Subcutaneous abdominal adipose tissue (tissue), 5 donors: Measurements from ENCODE around the gene C2CD3.

ENCODE experiments used
- H3K27ac ChIP-seq: one replicate; pipeline ENCODE4 v1.7.0; 2013; ENCODE audit warnings: low read depth, mild to moderate bottlenecking, inconsistent platforms, low read length, moderate library complexity
- H3K27me3 ChIP-seq, 5 donors: one replicate each; pipeline ENCODE4 v1.7.0; 2013; ENCODE audit warnings: low read length in 5 of 5, inconsistent platforms in 1 of 5; ENCODE audit not compliant: control insufficient read depth in 5 of 5, insufficient read depth in 4 of 5
- H3K36me3 ChIP-seq, 5 donors: one replicate each; pipeline ENCODE4 v1.7.0; 2013; ENCODE audit warnings: low read length in 5 of 5; ENCODE audit not compliant: control insufficient read depth in 5 of 5, insufficient read depth in 5 of 5
- H3K4me1 ChIP-seq, 5 donors: one replicate each; pipeline ENCODE4 v1.7.0; 2013; ENCODE audit warnings: low read length in 5 of 5, mild to moderate bottlenecking in 3 of 5, moderate library complexity in 1 of 5; ENCODE audit not compliant: control insufficient read depth in 5 of 5, insufficient read depth in 5 of 5
- H3K4me3 ChIP-seq, 5 donors: one replicate each; pipeline ENCODE4 v1.7.0; 2013; ENCODE audit warnings: low read length in 5 of 5, low read depth in 1 of 5
- H3K9ac ChIP-seq, 5 donors: one replicate each; pipeline ENCODE4 v1.7.0; 2013; ENCODE audit warnings: low read length in 5 of 5, mild to moderate bottlenecking in 4 of 5, moderate library complexity in 3 of 5
- H3K9me3 ChIP-seq, 5 donors: one replicate each; pipeline ENCODE4 v1.7.0; 2013; ENCODE audit warnings: low read length in 5 of 5; ENCODE audit not compliant: control insufficient read depth in 5 of 5
- donor health status: healthy.
- donor health status: healthy.
- donor health status: healthy.
- donor health status: healthy.
- donor health status: healthy.

C2CD3 gene

DNA sequence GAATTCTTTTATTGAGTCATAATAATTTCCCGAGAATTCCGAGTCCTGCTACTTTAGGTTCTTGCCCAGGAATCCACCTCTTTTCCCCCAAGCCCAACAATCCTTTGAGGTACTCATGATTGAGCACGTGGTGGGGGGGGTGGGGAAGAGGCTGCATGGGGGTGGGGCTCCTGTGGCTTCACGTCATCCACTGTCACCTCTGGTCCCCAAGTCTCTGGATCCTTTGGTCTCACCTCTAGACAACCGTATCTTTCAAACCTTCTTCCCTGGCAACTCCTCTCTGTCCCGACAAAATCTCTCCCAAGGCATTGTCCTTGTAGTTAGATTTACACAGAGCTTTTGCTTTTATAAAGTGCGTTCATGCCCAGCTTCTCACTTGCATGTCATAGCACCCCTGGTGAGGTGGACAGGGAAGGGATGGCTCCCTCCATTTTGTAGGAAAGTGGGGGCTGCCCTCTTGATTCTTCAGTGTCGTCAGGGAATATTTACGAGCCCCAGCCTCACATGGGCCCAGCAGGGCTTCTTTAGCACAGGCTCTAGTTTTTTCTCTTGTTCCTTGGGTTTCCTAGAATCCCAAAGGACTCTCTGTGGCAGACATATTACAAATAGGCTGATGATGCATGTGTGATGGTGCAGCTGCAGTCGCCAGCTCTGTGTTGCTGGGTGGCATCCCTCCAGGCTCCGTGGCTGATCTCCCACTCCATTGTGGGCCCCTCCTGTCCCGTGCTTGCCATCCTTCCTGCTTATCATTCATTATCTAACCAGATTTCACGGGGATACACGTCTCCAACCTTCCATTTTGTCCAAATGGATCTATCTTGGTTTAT lies 170.3 kb downstream of the C2CD3 start:
- Histone ChIP-seq H3K36me3 (peaks cover 0 to 33% (median 12%) of the 10 kb centered on the region in 5 donors), H3K4me3 (no peak overlapping the region), H3K9ac (no peak overlapping the region), H3K4me1 (peaks cover 3 to 22% (median 14%) of the 10 kb centered on the region in 5 donors), H3K9me3 (no peaks in the 10 kb centered on the region), H3K27me3 (no peaks in the 10 kb centered on the region), H3K27ac (no peak overlapping the region)

DNA sequence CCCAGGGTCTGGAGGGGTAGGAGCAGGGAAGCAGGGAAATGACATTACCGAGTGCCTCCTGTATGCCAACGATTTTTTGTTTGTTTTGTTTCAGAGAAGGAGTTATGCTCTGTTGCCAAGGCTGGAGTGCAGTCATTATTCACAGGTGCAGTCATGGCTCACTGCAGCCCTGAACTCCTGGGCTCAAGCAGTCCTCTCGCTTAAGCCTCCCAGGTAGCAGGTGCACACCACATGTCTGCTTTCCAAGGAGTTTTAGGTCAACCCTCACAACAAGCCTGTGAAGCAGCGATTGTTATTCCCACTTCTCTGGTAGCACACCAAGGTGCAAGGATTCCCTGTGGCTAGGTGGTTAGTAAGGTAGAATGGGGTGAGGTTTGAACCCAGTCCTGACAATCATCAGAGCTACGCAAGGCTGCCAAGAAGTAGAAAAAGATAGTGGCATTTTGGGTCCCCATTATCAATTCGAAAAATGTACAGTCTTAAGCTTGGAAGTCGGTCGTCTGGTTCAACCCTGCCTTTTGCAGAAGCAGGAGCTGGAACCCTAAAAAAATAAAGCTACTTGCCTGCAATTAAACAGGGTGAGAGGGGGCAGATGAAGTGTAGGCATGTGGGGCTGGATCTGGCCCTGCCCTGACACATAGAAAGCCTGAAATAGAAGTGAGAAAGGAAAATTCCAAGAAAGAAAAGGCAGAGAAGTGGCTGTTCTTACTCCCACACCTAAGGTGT lies 171.1 kb downstream of the C2CD3 start:
- peaks cover 0 to 30% (median 12%) of the 10 kb centered on the region in 5 donors for H3K36me3 ChIP-seq
- no peak overlapping the region for H3K4me3 ChIP-seq
- H3K27ac ChIP-seq = no peak overlapping the region
- no peak overlapping the region for H3K9ac ChIP-seq
- H3K27me3 ChIP-seq = no peaks in the 10 kb centered on the region
- H3K4me1 ChIP-seq = peaks cover 3 to 16% (median 10%) of the 10 kb centered on the region in 5 donors
- H3K9me3 ChIP-seq = no peaks in the 10 kb centered on the region

DNA sequence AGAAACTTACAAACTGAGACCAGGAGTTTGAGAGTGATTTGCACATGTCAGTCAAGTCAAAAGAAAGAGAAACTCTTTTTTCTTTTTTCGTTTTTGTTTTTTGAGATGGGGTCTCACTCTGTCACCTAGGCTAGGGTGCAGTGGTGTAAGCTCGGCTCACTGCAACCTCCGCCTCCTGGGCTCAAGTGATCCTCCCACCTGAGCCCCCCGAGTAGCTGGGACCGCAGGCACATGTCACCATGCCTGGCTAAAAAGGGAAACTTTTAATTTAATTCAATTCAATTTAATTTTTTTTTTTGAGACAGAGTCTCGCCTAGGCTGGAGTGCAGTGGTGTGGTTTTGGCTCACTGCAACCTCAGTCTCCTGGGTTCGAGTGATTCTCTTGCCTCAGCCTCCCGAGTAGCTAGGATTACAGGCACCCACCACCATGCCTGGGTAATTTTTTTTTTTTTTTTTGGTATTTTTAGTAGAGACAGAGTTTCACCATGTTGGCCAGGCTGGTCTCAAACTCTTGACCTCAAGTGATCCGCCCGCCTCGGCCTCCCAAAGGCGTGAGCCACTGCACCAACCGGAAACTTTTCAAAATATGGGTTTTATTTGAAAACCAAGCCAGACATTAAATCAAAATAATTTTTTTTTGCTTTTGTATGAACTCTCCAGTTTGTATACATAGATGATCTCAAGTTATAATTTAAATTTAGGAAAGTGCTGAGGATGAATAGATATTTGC lies 171.8 kb downstream of the C2CD3 start:
- Histone ChIP-seq H3K27me3 (no peaks in the 10 kb centered on the region), H3K9me3 (no peaks in the 10 kb centered on the region), H3K4me3 (no peak overlapping the region), H3K36me3 (peaks cover 0 to 26% (median 10%) of the 10 kb centered on the region in 5 donors), H3K4me1 (peaks cover under 1 to 9% (median 2%) of the 10 kb centered on the region in 5 donors), H3K27ac (no peak overlapping the region), H3K9ac (no peak overlapping the region)

DNA sequence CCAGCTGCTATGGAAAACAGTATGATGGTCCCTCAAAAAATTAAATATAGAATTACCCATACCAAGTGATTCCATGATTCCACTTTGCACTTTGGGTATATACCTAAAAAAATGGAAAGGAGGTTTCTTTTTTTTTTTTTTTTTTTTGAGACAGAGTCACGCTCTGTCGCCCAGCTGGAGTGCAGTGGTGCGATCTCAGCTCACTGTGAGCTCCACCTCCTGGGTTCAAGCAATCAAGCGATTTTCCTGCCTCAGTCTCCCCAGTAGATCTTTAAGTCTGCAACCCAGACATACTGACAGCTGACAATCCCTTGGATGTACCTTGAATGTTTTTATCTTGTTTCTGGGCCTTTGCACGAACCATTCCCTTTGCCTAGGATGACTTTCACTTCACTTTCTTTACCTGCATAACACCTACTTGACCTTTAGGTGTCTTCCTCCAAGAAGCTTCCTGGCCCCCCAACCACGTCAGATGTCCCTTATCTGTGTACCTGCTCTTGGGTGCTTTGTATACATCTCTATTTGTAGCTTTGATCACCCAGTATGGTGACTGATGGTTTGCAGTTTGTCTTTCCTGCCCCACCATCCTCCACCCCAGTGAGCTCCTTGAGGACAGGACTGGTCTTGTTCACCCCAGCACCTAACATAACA lies 173.6 kb downstream of the C2CD3 start:
- Histone ChIP-seq H3K4me1 (peaks cover 0 to 4% (median 0%) of the 10 kb centered on the region in 5 donors), H3K27ac (no peak overlapping the region)

DNA sequence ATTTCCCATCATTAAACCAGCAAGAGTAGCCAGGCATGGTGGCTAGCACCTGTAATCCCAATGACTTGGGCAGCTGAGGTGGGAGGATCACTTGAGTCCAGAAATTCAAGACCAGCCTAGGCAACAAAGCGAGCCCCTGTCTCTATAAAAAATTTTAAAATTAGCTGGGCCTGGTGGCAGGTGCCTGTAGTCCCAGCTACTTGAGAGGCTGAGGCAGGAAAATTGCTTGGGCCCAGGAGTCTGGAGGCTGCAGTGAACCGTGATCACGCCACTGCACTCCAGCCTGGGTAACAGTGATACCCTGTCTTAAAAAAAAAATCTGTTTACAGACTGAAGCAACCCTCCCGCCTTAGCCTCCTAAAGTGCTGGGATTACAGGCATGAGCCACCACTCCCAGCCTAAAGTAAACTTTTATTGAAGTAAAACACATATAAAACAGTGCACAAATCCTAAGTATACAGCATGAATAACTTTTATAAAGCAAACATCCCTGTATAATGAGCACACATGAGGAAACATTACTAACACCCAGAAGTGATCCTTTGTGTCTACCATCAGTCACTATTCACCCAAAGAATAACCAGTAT lies 174.5 kb downstream of the C2CD3 start:
- Histone ChIP-seq H3K27ac (no peak overlapping the region), H3K9ac (no peak overlapping the region), H3K9me3 (no peaks in the 10 kb centered on the region), H3K4me3 (no peak overlapping the region), H3K36me3 (peaks cover 0 to 4% (median 2%) of the 10 kb centered on the region in 5 donors), H3K27me3 (no peaks in the 10 kb centered on the region), H3K4me1 (peaks cover 0 to 3% (median 0%) of the 10 kb centered on the region in 5 donors)

More for the DNA sequence above, 173.6 kb downstream of the C2CD3 start:
- peaks cover 0 to 9% (median 4%) of the 10 kb centered on the region in 5 donors for H3K36me3 ChIP-seq
- H3K4me3 ChIP-seq = no peak overlapping the region
- no peaks in the 10 kb centered on the region for H3K27me3 ChIP-seq
- no peak overlapping the region for H3K9ac ChIP-seq
- H3K9me3 ChIP-seq = no peaks in the 10 kb centered on the region

DNA sequence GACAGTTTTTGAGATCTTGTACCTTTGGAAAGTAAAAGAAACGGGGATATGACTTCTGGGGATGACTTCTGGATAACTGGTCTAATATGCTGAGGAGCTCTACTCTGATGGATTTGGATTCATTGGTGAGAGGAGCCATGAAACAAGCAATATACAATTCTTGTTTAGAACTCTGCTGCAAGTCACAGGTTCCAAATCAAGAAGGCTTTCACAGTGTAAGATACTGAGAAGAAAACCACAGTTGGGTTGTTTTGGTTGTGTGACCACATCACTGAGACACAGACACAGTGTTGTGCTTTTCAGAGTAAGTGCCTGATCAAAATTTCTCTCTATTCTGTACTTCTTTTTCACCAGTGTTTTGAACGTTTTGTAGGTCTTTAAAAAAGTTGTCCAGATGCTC lies 175.1 kb downstream of the C2CD3 start:
- H3K36me3 ChIP-seq = peaks cover 0 to 2% (median 0%) of the 10 kb centered on the region in 5 donors

DNA sequence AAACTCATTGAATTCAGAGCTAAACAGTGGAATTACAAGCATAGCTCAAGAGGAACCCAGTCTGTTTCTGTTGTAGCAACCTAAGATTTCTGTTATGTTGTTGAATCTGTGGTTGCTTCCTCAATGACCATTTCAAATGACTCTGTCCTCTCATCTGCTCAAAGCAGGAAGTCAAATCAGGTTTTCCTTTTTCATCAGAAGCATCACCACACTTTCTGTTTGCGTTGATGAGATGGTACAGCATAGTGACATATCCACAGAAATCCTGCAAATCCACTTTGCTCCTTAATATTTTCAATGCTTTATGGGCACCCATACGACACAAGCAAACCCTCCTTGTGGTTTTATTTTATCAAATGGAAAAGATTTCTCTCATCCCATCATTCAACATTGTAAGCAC lies 175.6 kb downstream of the C2CD3 start:
- no peak overlapping the region for H3K27ac ChIP-seq
- no peak overlapping the region for H3K9ac ChIP-seq
- no peaks in the 10 kb centered on the region for H3K9me3 ChIP-seq
- H3K27me3 ChIP-seq = no peaks in the 10 kb centered on the region
- H3K4me3 ChIP-seq = no peak overlapping the region
- peaks cover 0 to 3% (median 0%) of the 10 kb centered on the region in 5 donors for H3K4me1 ChIP-seq
- peaks cover 0 to 2% (median 0%) of the 10 kb centered on the region in 5 donors for H3K36me3 ChIP-seq

More for the DNA sequence above, 175.1 kb downstream of the C2CD3 start:
- H3K27me3 ChIP-seq = no peaks in the 10 kb centered on the region
- no peak overlapping the region for H3K27ac ChIP-seq
- H3K9ac ChIP-seq = no peak overlapping the region
- H3K9me3 ChIP-seq = no peaks in the 10 kb centered on the region
- peaks cover 0 to 3% (median 0%) of the 10 kb centered on the region in 5 donors for H3K4me1 ChIP-seq
- no peak overlapping the region for H3K4me3 ChIP-seq

DNA sequence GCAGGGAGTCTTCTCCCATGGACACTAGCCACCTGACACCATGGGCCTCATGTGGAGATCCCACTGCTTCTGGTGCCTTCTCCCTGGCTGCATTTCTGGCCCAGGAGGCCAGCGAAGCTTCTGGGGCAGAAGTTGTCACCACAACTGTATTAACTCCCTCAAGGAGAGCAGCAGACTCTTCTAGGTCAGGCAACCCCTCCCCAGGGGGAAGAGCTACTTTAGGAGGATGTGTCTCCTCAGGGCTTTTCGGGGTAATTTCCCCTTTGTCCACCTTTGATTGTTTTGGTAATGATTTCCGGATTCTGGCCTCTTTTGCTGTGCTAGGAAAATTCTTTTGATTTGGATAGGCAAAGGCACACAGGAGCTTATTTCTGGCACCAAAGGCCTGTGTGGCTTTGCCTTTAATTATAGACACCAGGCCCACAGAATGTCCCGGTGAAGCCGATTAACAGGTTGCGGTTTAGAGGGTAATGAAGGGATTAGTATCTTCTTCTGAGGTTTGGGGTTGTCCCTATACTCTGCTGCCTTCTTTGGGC lies 179.3 kb downstream of the C2CD3 start:
- H3K4me1 ChIP-seq = peaks cover 0 to 3% (median 0%) of the 10 kb centered on the region in 5 donors
- H3K9ac ChIP-seq = no peak overlapping the region
- H3K4me3 ChIP-seq = no peak overlapping the region
- no peaks in the 10 kb centered on the region for H3K27me3 ChIP-seq
- H3K36me3 ChIP-seq = no peaks in the 10 kb centered on the region
- H3K27ac ChIP-seq = no peak overlapping the region
- H3K9me3 ChIP-seq = no peaks in the 10 kb centered on the region

DNA sequence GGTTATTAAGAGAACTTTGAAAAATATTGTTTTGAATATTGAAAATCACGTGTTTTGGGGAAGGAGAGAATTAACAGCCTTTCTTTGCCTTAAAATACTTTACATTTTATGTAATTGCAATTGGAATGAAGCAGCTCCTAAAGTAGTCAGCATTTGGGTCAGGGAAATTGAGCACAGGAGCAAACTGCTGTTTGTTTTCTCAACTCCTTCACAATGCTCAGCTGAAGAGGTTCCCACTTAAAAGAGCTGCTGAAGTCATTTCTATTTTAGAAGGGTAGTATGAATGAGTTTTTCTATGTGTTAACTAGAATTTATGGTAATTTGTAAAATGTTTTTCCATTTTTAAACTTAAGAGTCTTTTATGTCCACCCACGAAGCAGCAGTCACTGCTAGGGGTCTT lies 180.1 kb downstream of the C2CD3 start:
- no peaks in the 10 kb centered on the region for H3K9me3 ChIP-seq
- no peak overlapping the region for H3K27ac ChIP-seq
- H3K36me3 ChIP-seq = no peaks in the 10 kb centered on the region
- no peaks in the 10 kb centered on the region for H3K27me3 ChIP-seq
- no peak overlapping the region for H3K9ac ChIP-seq
- no peak overlapping the region for H3K4me3 ChIP-seq
- peaks cover 0 to 3% (median 0%) of the 10 kb centered on the region in 5 donors for H3K4me1 ChIP-seq
